Transverse colon (tissue), 3 donors: ENCODE data around the gene ALDOB.

Source experiments
- EP300 ChIP-seq: sonication (generic); formaldehyde crosslinking; IDR thresholded peaks from one replicate; pipeline ENCODE4 v1.6.1; 2017; ENCODE audit warnings: antibody characterized with exemption, low read depth
- POLR2A ChIP-seq: fragments of 450-650 bp; IDR thresholded peaks from one replicate; pipeline ENCODE4 v1.6.1; 2016; ENCODE audit warnings: antibody characterized with exemption, mild to moderate bottlenecking, moderate library complexity
- TF ChIP-seq, protein P1 (sequence below), 5 experiments: fragments of 200-600 bp in 3 of 5; fragments of 450-650 bp in 2 of 5; sonication (generic) in 3 of 5; IDR thresholded peaks; 1 replicate in 2 of 5; 2 replicates in 3 of 5; pipeline ENCODE4 v1.5.1; 2016 to 2017; ENCODE audit warnings: antibody characterized with exemption in 5 of 5, inconsistent platforms in 3 of 5, mild to moderate bottlenecking in 2 of 5, moderate library complexity in 1 of 5

DNA sequence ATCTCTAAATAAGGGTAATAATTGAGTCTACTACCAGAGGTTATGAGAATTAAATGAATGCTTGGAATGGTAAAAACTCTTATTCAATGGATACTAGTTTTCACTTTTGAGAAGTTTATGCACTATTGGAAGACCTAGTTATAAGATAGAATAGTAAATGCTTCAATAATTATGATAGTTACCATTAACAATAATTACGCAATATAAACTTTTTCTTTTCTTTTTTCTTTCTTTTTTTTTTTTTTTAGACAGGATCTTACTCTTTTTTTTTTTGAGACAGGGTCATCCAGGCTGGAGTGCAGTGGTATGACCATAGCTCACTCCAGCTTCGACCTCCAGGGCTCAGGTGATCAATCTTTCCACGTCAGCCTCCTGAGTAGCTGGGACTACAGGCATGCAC lies 6.7 kb downstream of the ALDOB start:
- TF ChIP-seq, protein P1, sequence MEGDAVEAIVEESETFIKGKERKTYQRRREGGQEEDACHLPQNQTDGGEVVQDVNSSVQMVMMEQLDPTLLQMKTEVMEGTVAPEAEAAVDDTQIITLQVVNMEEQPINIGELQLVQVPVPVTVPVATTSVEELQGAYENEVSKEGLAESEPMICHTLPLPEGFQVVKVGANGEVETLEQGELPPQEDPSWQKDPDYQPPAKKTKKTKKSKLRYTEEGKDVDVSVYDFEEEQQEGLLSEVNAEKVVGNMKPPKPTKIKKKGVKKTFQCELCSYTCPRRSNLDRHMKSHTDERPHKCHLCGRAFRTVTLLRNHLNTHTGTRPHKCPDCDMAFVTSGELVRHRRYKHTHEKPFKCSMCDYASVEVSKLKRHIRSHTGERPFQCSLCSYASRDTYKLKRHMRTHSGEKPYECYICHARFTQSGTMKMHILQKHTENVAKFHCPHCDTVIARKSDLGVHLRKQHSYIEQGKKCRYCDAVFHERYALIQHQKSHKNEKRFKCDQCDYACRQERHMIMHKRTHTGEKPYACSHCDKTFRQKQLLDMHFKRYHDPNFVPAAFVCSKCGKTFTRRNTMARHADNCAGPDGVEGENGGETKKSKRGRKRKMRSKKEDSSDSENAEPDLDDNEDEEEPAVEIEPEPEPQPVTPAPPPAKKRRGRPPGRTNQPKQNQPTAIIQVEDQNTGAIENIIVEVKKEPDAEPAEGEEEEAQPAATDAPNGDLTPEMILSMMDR (IDR thresholded peaks at IDR 0.05): no peak
- TF ChIP-seq POLR2A (no peak), EP300 (no peak)
